Germinal center (tissue), 1 donor: Measurements from ENCODE around the gene DOCK1.

Source experiments
- DNase-seq: peaks from one replicate; pipeline ENCODE4 v3.0.0; 2012; ENCODE audit warnings: mixed read lengths, low spot score

Gene DOCK1

GRCh38 chr10:127221281-127221680 is 316.1 kb downstream of the DOCK1 start:
- no peak for DNase-seq

GRCh38 chr10:127227027-127227426 is 321.8 kb downstream of the DOCK1 start:
- DNase-seq, result no peak

- DNase-seq, result no peak
Observed at GRCh38 chr10:127227663-127228062, 322.4 kb downstream of the DOCK1 start.

GRCh38 chr10:127228195-127228787 is 323.1 kb downstream of the DOCK1 start:
- no peak for DNase-seq

- no peak for DNase-seq
Observed at GRCh38 chr10:127234306-127234800, 329.1 kb downstream of the DOCK1 start.

GRCh38 chr10:127236266-127236665 is 331.0 kb downstream of the DOCK1 start:
- DNase-seq, result no peak

- DNase-seq, result no peak
Observed at GRCh38 chr10:127242914-127243313, 337.7 kb downstream of the DOCK1 start.

GRCh38 chr10:127243490-127244272 is 338.5 kb downstream of the DOCK1 start:
- DNase-seq, result no peak

- DNase-seq, result no peak
Observed at GRCh38 chr10:127245456-127245855, 340.2 kb downstream of the DOCK1 start.

- DNase-seq, result no peak
Observed at GRCh38 chr10:127250031-127250430, 344.8 kb downstream of the DOCK1 start.

- no peak for DNase-seq
Observed at GRCh38 chr10:127252818-127253217, 347.6 kb downstream of the DOCK1 start.

GRCh38 chr10:127254276-127254675 is 349.0 kb downstream of the DOCK1 start:
- DNase-seq, result no peak

GRCh38 chr10:127257395-127257794 is 352.2 kb downstream of the DOCK1 start:
- no peak for DNase-seq

GRCh38 chr10:127259347-127259746 is 354.1 kb downstream of the DOCK1 start:
- no peak for DNase-seq

GRCh38 chr10:127262606-127263005 is 357.4 kb downstream of the DOCK1 start:
- DNase-seq, result no peak

- no peak for DNase-seq
Observed at GRCh38 chr10:127265288-127265687, 360.1 kb downstream of the DOCK1 start.

- no peak for DNase-seq
Observed at GRCh38 chr10:127266431-127266830, 361.2 kb downstream of the DOCK1 start.

- DNase-seq, result no peak
Observed at GRCh38 chr10:127267442-127267841, 362.2 kb downstream of the DOCK1 start.

- DNase-seq, result no peak
Observed at GRCh38 chr10:127272076-127272475, 366.8 kb downstream of the DOCK1 start.

- no peak for DNase-seq
Observed at GRCh38 chr10:127275272-127275671, 370.0 kb downstream of the DOCK1 start.

GRCh38 chr10:127275793-127276450 is 370.7 kb downstream of the DOCK1 start:
- no peak for DNase-seq

- no peak for DNase-seq
Observed at GRCh38 chr10:127276794-127277462, 371.7 kb downstream of the DOCK1 start.
